Renal pelvis (tissue), 4 donors: ENCODE results near the gene POM121. TPM values are rescaled to one million over a fixed set of nuclear protein-coding genes. Genes with fewer than 3 reads are reported as not detected.
"Not testable (repeated sequence)": the region's sequence is repeated elsewhere in the genome, so short reads cannot be mapped to it uniquely, and the experiment has no call there.

Source experiments
- DNase-seq: peaks from one replicate; pipeline ENCODE4 v3.0.0-alpha.2; 2013
- polyA plus RNA-seq, 3 donors: library from polyadenylated mRNA; unstranded; fragments of 120-200 nt; gene quantifications; one replicate each; pipeline ENCODE4 v1.2.1, GENCODE V29; 2013; ENCODE audit not compliant: insufficient read length in 3 of 3

POM121 gene
- polyA plus RNA-seq, 3 donors = 46.9 to 52.2 (median 47.6) TPM

- not testable (repeated sequence) for DNase-seq
Observed at GRCh38 chr7:72990146-72990913, 65.4 kb downstream of the POM121 start.

GRCh38 chr7:72995484-72995883, 70.6 kb downstream of the POM121 start:
- not testable (repeated sequence) for DNase-seq

GRCh38 chr7:72997447-72997846, 72.6 kb downstream of the POM121 start:
- not testable (repeated sequence) for DNase-seq

GRCh38 chr7:72997887-72998468, 73.1 kb downstream of the POM121 start:
- DNase-seq = not testable (repeated sequence)

Other genes starting within 250 kb of the POM121 start
- gene TYW1B, start 96.9 kb upstream of the POM121 start, polyA plus RNA-seq = 1 to 10 TPM; 2.8 to 9.4 (median 3.9) TPM
- gene TRIM74, start 44.4 kb downstream of the POM121 start, polyA plus RNA-seq = 1 to 10 TPM in 2 of 3 donors, under 1 TPM in 1; 0.94 to 3.1 (median 2.0) TPM
- gene SPDYE8, start 104.7 kb downstream of the POM121 start, polyA plus RNA-seq = 1 to 10 TPM in 1 of 3 donors, under 1 TPM in 2; 0.19 to 1.0 (median 0.64) TPM
- gene SPDYE11, start 132.8 kb downstream of the POM121 start, polyA plus RNA-seq = 1 to 10 TPM in 2 of 3 donors, under 1 TPM in 1; 0.41 to 1.3 (median 1.2) TPM
- 1 to 10 TPM in 2 of 3 donors, under 1 TPM in 1; 0.41 to 1.3 (median 1.1) TPM for gene SPDYE9, start 160.9 kb downstream of the POM121 start, polyA plus RNA-seq